ENCODE measurements around the gene PCMT1.

- TF ChIP-seq CTCF (IDR thresholded peaks at IDR 0.05; ENCODE audit: borderline replicate concordance, extremely low read depth, low read length, poor library complexity, severe bottlenecking) (no peak), EZH2 (IDR thresholded peaks at IDR 0.05; ENCODE audit: borderline replicate concordance, low read depth, low read length, severe bottlenecking) (no peak)
Measured at GRCh38 chr6:149857541-149857940, 108.0 kb downstream of the PCMT1 start.
